Head of caudate nucleus (tissue), 42 donors: Measurements from ENCODE around the gene BTBD8.
"Not testable (repeated sequence)": the region's sequence is repeated elsewhere in the genome, so short reads cannot be mapped to it uniquely, and the experiment has no call there.

Experiments
- DNase-seq, 42 donors: peaks; one replicate each; pipeline versions ENCODE4 v3.0.0 to v3.0.0-alpha.2; 2020 to 2021; ENCODE audit warnings: mixed read lengths in 7 of 42
- intact Hi-C: fragments of 100-400 bp; cut with DNase I; formaldehyde crosslinking; loops from one replicate; pipeline ENCODE4 v1.15.0; 2022

The BTBD8 gene

GRCh38 chr1:92080128-92080985 is at the start of gene BTBD8:
Gene BTBD8, plus strand, starts transcription at chr1:92080345. Its CDS starts 227 bp downstream, at chr1:92080572.
- DNase-seq = peak; percentile 62 to 91 (median 82)
- intact Hi-C loops = no loop called here

GRCh38 chr1:92030656-92031107 is 49.5 kb upstream of the BTBD8 start:
- DNase-seq = peak in 24 of 42 donors; percentile 16 to 72 (median 44)
- intact Hi-C loops = loop anchor here (1.0 kb wide), 1 partner anchor 18 kb away; no protein-coding TSS in a partner anchor

GRCh38 chr1:92031281-92032110 is 48.6 kb upstream of the BTBD8 start:
- DNase-seq = peak in 16 of 42 donors; percentile 11 to 77 (median 42)
- intact Hi-C loops = no loop called here

- intact Hi-C loops = no loop called here
- peak in 4 of 42 donors; percentile 12 to 52 (median 31) for DNase-seq
Observed at GRCh38 chr1:92037400-92037799, 42.7 kb upstream of the BTBD8 start.

GRCh38 chr1:92038695-92039346 is 41.3 kb upstream of the BTBD8 start:
- intact Hi-C loops = no loop called here
- DNase-seq = no peak

GRCh38 chr1:92040971-92041370 is 39.2 kb upstream of the BTBD8 start:
- intact Hi-C loops = no loop called here
- no peak for DNase-seq

GRCh38 chr1:92043621-92044020 is 36.5 kb upstream of the BTBD8 start:
- DNase-seq = no peak
- intact Hi-C loops = no loop called here

- intact Hi-C loops = no loop called here
- no peak for DNase-seq
Observed at GRCh38 chr1:92045766-92046495, 34.2 kb upstream of the BTBD8 start.

- DNase-seq = no peak
- intact Hi-C loops = no loop called here
Observed at GRCh38 chr1:92051948-92052347, 28.2 kb upstream of the BTBD8 start.

GRCh38 chr1:92065042-92065441 is 15.1 kb upstream of the BTBD8 start:
- DNase-seq = no peak
- intact Hi-C loops = no loop called here

- intact Hi-C loops = no loop called here
Observed at GRCh38 chr1:92066321-92066720, 13.8 kb upstream of the BTBD8 start.

GRCh38 chr1:92070892-92071291 is 9.3 kb upstream of the BTBD8 start:
- intact Hi-C loops = no loop called here
- no peak for DNase-seq

More at GRCh38 chr1:92066321-92066720, 13.8 kb upstream of the BTBD8 start:
- no peak for DNase-seq

- DNase-seq, intact Hi-C loops: not testable (repeated sequence)
Observed at GRCh38 chr1:92074446-92074845, 5.7 kb upstream of the BTBD8 start.

- intact Hi-C loops = no loop called here
- no peak for DNase-seq
Observed at GRCh38 chr1:92075311-92075710, 4.8 kb upstream of the BTBD8 start, which contains the start of gene SETSIP. Gene SETSIP, minus strand, starts transcription at chr1:92075411. Its CDS starts 0 bp downstream, at chr1:92075411.

- intact Hi-C loops = no loop called here
Observed at GRCh38 chr1:92076363-92076762, 3.8 kb upstream of the BTBD8 start.

GRCh38 chr1:92078077-92078476 is 2.1 kb upstream of the BTBD8 start:
- DNase-seq, intact Hi-C loops: not testable (repeated sequence)

More at GRCh38 chr1:92076363-92076762, 3.8 kb upstream of the BTBD8 start:
- no peak for DNase-seq

GRCh38 chr1:92079441-92079840 is 704 bp upstream of the BTBD8 start:
- intact Hi-C loops = no loop called here
- peak in 1 of 42 donors; percentile 54 for DNase-seq

GRCh38 chr1:92081031-92081430 is 886 bp downstream of the BTBD8 start:
- intact Hi-C loops = no loop called here
- DNase-seq = no peak
